ENCODE results near the gene DPEP2.
"Not testable (repeated sequence)": the region's sequence is repeated elsewhere in the genome, so short reads cannot be mapped to it uniquely, and the experiment has no call there.

Gene DPEP2

GRCh38 chr16:67972285-67972684, 27.0 kb downstream of the DPEP2 start:
- DNase-seq, result not testable (repeated sequence)

GRCh38 chr16:67971111-67971510, 28.2 kb downstream of the DPEP2 start:
- no peak for DNase-seq

GRCh38 chr16:67969254-67970039, 29.8 kb downstream of the DPEP2 start:
- peak; percentile 25 for DNase-seq

- DNase-seq, result peak; percentile 79
Observed at GRCh38 chr16:67968400-67969253, 30.7 kb downstream of the DPEP2 start, which contains the start of gene SLC12A4. Gene SLC12A4 (minus strand): TSS chr16:67968637. CDS start chr16:67968553, 84 bp downstream.

GRCh38 chr16:67967958-67968399, 31.3 kb downstream of the DPEP2 start:
- DNase-seq, result peak; percentile 13

GRCh38 chr16:67967183-67967957, 31.9 kb downstream of the DPEP2 start:
- DNase-seq, result no peak

- DNase-seq, result no peak
Observed at GRCh38 chr16:67966549-67967182, 32.6 kb downstream of the DPEP2 start.

GRCh38 chr16:67965668-67966548, 33.4 kb downstream of the DPEP2 start:
- no peak for DNase-seq

GRCh38 chr16:67964477-67965131, 34.7 kb downstream of the DPEP2 start:
- DNase-seq, result no peak

GRCh38 chr16:67963662-67964321, 35.5 kb downstream of the DPEP2 start:
- DNase-seq, result no peak

GRCh38 chr16:67963292-67963661, 36.0 kb downstream of the DPEP2 start:
- DNase-seq, result no peak

GRCh38 chr16:67962135-67962534, 37.1 kb downstream of the DPEP2 start:
- no peak for DNase-seq

GRCh38 chr16:67961551-67961957, 37.7 kb downstream of the DPEP2 start:
- DNase-seq, result no peak

GRCh38 chr16:67959536-67960329, 39.6 kb downstream of the DPEP2 start:
- no peak for DNase-seq

- no peak for DNase-seq
Observed at GRCh38 chr16:67957622-67958021, 41.7 kb downstream of the DPEP2 start.

- DNase-seq, result no peak
Observed at GRCh38 chr16:67954421-67955196, 44.7 kb downstream of the DPEP2 start.

- no peak for DNase-seq
Observed at GRCh38 chr16:67953641-67954375, 45.5 kb downstream of the DPEP2 start.

- DNase-seq, result no peak
Observed at GRCh38 chr16:67951485-67951884, 47.8 kb downstream of the DPEP2 start.

Measured in central memory CD4-positive, alpha-beta T cell (primary cell).